GM18517 (cell line): ENCODE data around the gene ITGB3.

ENCODE experiments used
- ATAC-seq: cut with Tn5 transposase; IDR thresholded peaks from one replicate; pipeline ENCODE4 v1.9.1; 2021; ENCODE audit warnings: mild to moderate bottlenecking, moderate library complexity; ENCODE audit not compliant: unreplicated experiment

Gene ITGB3

DNA sequence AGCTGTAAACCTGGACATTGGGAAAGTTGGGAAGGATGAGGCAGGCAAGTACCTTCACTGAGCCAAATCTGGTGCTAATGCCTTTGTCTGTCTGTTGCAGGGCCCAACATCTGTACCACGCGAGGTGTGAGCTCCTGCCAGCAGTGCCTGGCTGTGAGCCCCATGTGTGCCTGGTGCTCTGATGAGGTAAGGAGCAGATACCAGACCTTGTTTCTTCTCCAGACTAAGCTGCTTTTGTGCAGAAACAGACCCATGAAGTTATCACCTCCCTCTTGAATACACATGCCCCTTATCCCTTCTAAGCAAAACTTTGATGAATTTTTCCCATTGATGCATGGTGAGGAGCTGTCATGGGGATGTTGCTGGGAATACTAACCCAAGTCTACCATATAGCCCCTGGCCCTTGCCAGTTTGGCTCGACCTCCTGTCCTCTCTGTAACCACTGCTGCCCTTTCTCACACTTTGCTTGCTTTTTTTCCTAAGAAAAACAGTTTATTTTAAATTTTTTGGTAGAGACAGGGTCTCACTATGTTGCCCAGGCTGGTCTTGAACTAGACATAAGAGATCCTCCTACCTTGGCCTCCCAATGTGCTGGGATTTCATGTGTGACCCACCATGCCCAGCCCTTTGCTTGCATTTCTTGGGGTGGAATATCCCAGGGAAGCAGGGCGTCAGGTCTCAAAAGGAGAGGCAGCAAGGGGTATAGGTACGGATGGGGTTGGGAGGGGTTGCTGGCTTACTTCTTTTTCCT is 20.9 kb downstream of the ITGB3 start:
- no peak for ATAC-seq

DNA sequence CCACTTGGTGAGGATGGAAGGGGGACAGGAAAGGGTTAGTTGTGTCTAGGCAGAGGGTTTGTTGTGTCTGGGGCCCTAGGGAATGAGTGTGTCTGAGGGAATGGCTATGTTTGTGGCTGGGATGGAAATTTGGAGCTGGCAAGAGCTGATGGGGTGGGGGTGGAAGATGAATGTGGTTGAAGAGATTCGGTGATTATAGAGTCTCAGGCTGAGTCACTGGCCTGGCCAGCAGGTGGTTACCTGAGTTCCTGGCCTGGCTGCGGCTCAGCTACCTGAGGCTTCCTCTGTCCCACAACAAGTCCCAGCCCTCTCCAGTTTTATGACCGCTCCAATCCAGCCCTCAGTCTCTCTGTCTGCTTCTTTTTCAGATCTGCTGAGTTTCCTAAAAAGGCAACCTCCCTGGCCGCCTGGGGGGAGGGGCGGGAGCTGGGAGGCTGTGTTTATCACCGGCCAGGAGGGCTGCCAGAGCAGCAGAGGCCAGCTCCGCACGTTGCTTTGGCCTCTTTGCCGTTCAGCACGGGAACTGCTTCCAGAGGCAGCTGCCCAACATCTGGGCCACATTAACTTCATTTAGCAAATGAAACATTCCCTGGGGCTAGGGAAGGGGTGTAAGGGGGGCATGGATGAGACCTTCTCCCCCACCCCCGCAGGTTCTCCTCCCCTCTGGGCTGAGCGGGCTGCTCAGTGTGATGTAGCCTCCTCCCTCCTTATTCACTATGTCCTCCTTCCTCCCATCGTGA is 21.8 kb downstream of the ITGB3 start:
- ATAC-seq, result no peak

DNA sequence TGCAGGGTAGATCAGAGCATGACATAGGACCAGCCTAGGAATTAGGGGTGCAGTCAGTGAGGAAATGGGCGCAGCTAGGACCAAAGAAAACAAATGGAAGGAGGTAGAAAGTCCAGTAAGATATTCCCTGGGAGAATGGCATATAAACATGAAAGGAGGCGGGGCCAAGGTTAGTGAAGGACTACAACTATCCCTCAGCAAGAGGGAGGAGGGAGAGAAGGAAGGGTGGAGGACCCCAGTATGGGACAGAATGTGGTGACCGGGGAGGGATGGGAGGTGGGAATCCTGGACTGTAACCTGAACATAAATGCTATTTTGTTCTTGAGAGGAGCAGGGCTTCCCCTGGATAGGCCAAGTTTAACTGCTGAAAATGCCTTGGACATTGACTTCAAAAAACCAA is 22.8 kb downstream of the ITGB3 start:
- no peak for ATAC-seq

DNA sequence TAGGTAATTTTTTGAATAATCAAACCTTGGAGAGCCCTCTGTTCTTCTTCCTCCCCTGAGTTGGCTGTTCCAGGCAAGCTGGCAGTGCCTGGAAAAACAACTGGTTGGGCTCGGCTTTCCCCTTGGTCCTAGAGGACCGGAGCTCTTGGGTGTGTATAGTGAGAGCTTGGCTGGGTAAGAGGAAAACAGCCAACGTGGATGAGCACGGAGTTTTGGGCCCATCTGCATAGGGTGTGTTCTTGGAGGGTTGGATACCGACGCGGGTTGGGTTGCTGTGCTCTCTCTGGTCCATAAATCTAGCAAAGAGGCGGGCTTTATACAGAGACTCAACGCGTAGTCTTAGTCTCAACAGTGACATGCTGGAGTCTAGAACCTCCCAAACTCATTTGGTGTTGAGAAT is 23.2 kb downstream of the ITGB3 start:
- no peak for ATAC-seq

DNA sequence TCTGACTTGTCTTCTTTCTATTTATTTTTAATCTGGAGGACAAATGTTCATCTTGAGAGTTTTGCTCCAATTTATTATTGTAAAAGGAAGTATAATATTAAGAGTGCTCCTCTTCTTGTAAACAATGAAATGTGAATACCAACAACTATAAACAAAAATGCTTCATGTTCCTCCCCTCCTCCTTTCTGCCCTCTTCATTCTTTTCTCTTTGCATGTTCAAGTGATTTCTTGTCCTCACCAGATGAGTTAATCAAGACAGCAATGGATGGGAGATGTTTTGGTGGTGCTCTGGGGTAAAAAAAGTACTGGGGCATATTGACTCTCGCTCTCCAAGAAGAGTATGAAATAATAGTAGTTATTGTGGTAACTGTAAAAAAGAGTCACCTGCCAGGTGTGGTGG is 24.3 kb downstream of the ITGB3 start:
- ATAC-seq, result no peak

DNA sequence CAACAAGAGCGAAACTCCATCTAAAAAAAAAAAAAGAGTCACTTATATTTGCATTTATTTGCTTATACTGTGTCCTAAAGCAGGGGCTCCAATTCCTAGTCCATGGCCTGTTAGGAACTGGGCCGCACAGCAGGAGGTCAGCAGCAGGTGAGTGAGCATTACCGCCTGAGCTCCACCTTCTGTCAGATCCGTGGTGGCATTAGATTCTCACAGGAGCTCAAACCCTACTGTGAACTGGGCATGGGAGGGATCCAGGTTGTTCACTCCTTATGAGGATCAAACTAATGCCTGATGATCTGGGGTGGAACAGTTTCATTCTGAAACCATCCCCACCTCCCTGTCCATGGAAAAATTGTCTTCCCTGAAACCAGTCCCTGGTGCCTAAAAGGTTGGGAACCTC is 24.9 kb downstream of the ITGB3 start:
- peak; percentile 18 for ATAC-seq

DNA sequence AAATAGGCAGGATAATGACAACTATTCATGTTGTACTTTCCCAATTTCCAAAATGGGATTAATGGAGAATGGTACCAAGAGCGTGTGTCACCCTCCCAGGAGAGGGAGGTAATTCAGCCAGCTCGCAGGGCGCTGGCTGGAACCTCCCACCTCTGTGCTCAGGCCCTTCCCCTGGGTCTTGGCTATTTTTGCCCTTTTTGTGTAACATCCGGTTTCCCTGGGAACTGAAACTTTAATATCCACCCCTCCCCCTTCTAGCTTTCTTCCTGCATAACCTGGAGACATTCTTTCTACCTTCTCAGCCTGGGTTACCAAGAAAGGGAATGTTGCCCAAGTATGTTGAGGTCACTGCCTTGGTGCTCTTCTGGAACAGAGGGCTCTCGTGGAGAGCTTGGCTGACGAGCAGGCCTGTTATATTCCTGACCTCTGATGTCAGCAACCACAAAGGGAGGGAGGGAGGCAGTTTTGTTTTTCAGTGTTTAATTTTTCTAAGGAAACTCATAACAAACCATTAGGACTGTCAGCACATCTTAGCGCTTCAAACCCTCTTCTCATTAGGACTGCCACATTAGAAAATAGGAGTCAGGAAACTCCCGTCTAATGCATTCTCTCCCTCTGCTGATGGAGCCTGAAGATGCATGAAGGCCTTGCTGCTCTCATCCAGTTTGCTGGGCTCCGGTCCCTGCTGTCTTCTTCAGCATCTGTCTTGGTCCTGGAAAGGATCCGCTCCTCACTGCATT is 25.6 kb downstream of the ITGB3 start:
- ATAC-seq, result peak; percentile 63

DNA sequence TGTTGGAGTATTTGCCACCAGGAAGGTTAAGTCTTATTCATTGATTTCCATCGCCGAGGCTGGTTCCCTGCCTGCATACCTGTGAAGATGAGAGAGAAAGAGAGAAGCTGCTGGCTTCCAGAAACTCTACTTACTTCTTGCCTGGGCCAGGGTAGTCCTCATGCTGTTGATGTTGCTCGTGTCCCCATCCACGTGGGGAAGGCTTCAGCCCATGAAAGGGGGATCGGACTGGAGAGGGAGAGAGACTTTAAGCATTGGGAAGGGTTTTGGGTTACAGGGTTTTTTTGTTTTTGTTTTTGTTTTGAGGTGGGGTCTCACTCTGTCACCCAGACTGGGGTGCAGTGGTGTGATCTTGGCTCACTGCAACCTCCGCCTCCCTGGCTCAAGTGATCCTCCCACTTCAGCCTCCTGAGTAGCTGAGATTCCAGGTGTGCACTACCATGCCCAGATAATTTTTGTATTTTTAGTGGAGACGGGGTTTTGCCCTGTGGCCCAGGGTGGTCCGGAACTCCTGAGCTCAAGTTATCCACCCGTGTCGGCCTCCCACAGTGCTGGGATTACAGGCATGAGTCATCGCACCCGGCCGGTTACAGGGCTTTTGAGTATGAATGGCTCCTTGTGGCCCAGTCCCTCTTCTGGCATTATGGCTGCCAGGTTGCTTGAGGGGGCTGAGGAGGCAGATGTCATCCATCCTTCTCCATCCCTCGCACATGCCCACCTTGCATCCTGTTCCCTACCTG is 26.6 kb downstream of the ITGB3 start:
- no peak for ATAC-seq

DNA sequence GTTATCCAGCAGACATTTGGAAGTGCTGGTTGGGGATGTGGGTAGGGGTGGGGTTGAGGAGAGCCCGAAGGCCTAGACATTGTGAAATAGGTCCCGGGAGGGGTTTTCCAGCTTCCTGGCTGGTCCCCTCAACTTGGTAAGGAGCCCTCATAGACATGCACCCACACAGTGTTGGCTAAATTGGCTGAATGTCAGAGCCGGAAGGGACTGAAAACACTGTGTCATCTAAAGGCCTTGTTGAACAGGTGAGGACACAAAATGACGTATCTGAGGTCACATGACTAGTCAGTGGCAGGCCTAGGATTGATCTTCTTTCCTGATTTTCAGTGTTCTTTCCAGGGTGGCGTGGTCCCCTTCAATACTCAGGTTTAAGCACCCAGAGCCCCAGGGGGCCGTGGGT is 27.6 kb downstream of the ITGB3 start:
- ATAC-seq, result no peak

DNA sequence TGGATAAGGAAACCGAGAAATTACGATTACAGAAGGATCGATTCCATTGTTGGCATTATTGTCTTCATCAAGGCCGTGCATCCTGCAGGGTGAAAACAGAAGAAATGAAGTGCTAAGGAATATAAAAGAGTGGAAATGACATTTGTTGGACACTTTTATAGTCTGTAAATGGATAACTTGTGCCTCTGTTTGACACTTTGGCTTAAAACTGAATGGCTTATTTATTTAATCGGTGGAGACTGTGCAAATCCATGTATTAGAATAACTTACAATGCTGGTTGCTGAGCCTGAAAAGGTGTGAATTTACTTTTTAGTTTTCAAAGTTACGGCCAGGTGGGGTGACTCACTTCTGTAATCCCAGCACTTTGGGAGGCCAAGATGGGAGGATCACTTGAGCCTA is 31.4 kb downstream of the ITGB3 start:
- ATAC-seq, result no peak

DNA sequence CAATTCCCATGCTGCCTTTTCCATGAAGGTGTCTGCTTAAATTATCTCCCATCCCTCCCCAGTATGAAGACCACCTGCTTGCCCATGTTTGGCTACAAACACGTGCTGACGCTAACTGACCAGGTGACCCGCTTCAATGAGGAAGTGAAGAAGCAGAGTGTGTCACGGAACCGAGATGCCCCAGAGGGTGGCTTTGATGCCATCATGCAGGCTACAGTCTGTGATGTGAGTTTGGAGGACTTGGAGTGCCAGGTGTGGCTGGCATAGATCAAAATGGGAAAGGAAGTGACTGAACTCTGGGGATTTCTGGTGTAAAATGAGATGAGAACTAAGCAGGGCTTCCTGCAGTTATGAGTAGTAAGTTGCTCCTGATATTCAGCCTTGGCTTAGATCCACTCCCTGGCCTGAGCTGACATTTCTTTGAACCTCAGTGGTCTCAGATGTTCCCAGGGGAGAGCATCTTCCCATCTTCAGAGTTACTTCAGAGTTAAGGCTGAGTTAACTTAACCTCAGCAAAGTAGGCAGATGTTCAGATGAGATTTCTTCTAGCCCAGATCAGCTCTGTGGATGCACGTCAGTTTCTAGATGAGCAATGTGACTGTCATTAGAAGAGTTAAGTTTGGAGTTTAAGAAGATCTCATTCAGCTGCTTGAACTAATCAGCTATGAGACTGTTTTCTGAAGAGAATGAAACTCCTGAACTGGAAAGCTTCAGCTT is 32.7 kb downstream of the ITGB3 start:
- ATAC-seq, result peak; percentile 74

DNA sequence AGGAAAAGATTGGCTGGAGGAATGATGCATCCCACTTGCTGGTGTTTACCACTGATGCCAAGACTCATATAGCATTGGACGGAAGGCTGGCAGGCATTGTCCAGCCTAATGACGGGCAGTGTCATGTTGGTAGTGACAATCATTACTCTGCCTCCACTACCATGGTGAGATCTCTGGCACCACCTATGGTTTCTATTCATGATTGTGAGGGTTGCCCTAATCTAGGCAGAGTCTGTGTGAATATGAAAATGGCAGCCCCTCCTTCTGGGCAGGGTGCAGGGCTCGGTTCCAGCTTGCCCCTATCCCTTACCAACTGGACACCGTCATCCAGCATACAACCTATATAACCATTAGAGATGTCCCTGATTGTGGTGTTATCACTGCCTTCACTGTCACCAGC is 33.4 kb downstream of the ITGB3 start:
- ATAC-seq, result no peak

DNA sequence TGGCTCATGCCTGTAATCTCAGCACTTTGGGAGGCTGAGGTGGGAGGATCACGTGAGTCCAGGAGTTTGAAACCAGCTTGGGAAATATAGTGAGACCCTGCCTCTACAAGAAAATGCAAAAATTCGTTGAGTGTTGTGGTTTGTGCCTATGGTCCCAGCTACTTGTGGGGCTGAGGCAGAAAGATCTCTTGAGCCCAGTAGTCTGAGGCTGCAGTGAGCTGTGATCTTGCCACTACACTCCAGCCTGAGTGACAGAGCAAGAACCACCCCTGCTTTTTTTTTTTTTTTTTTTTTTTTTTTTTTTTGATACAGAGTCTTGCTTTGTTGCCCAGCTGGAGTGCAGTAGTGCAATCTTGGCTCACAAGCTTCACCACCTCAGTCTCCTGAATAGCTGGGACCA is 34.0 kb downstream of the ITGB3 start:
- ATAC-seq, result no peak

DNA sequence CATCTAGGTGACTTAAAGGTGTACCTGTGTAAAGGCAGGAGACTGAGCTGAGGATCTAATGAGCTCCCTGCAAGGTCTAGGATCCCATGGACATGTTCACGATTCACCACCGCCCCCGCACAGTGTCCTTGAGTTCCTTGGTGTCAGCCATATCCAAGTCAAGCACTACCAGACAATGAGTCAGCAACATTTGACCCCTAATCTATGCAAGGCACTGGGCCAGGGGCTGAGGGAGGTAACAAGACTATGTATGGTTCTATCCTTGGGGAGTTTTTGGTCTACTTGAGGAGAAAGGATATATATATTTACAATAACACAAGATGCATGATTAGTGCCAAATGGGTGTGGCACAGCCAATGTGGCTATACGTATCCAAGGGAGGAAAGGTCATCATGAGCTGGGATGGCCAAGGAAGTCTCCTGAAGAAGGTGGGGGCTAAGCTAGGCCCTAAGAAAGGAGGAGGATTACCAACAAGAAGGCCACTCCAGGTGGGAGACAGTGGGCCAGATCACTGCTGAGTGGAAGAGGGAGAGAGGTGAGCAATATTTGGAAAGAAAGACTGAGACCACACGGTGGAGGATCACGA is 35.0 kb downstream of the ITGB3 start:
- ATAC-seq, result no peak

DNA sequence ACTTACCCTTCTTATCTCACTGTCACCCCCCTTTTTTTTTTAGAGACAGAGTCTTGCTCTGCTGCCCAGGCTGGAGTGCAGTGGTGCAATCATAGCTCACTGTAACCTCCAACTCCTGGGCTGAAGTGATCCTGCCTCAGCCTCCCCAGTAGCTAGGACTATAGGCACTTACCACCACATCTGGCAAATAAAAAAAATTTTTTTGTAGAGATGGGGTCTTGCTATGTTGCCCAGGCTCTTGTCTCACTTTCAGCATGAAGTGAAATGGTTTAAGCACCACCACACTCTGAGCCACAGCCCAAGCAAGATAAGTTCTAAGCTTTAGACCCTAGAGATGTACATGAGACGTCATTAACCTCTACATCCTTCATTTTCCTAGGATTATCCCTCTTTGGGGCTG is 35.7 kb downstream of the ITGB3 start:
- ATAC-seq, result no peak

DNA sequence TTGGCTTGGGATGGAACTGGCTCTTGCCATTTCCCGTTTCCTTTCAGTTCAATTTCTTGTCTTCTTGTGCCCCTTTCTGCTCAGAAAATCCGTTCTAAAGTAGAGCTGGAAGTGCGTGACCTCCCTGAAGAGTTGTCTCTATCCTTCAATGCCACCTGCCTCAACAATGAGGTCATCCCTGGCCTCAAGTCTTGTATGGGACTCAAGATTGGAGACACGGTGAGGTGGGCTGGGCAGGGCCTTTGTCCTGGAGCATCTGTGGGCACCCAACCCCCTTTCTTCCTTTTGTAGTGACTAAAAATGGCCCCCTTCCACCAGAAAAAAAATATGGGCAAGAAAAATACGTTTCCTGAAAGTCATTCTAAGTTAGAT is 37.2 kb downstream of the ITGB3 start:
- ATAC-seq, result no peak

DNA sequence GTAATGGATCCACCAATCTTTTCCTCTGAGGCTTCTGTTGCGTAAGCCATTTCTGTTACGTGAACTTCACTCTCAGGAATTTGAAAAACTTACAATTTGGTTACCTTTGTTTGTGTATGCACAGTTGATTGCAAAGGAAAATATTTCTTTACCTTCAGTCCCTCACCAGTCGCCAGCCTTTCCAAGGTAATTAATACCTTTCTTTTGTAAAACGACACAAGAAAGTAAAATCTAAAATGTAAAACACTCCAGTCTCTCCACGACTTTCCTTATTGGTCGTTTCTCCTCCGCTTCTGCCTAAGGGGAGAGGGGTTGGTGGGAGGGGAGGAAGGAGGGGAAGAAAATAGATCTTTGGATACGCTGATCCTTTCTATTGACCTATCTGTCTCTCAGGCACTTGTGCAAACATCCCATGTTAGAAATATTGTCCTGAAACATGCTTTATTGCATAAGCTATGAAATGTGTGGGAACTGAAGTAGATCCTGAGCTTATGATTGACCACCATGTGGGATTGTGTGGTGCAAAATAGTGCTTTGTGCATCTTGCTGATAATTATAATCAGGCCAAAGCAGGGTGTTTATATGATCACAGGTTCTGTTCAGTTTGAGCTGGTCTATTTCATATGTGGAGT is 37.7 kb downstream of the ITGB3 start:
- no peak for ATAC-seq

DNA sequence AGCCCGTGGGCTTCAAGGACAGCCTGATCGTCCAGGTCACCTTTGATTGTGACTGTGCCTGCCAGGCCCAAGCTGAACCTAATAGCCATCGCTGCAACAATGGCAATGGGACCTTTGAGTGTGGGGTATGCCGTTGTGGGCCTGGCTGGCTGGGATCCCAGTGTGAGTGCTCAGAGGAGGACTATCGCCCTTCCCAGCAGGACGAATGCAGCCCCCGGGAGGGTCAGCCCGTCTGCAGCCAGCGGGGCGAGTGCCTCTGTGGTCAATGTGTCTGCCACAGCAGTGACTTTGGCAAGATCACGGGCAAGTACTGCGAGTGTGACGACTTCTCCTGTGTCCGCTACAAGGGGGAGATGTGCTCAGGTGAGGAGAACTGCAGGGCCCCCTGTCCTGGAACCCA is 38.6 kb downstream of the ITGB3 start:
- ATAC-seq, result no peak

DNA sequence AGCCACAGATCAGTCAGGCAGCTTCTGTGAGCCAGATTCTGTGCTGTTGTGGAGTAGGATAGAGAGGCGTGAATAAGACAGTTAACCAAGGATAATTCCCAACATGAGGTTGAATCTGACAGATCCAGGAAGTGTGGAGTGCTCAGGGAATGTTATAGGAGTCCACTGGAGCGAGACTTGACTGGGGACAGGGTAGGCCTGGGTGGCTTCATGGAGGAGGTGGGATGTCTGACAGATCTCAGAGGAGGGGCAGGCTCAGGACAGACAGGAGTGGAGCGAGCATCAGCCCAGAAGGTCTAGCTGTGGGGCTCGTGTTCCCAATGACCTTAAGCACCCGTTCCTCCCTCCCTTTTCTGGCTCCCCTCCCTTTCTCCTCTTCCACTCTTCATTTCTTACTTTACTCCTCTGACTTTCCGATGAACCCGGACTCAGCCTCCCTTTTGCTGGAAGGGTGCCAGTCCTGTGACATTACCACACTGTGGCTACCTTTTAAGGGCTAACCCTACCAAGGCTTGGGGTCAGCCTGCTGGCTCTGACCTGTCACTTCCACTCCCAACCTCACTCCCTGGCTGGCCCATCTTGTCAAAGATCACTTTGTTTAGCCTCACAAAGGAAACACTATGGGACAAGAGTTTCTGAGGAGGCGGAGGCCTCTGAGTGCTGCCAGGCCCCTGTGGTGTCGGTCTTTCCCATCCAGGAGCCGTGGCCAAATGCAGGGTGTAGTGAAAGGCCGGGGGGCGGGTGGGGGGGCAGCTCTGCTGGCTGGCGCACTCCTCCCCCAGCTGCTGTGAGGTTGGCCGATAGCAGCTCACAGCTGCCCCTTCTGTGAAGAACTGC is 41.6 kb downstream of the ITGB3 start:
- no peak for ATAC-seq
